NCI-H510A (cell line): ENCODE data around the gene SNAI1.

ENCODE experiments used
- DNase-seq: peaks from one replicate; lab custom pipeline; 2025; lab: John Stamatoyannopoulos, UW

SNAI1 gene

DNA sequence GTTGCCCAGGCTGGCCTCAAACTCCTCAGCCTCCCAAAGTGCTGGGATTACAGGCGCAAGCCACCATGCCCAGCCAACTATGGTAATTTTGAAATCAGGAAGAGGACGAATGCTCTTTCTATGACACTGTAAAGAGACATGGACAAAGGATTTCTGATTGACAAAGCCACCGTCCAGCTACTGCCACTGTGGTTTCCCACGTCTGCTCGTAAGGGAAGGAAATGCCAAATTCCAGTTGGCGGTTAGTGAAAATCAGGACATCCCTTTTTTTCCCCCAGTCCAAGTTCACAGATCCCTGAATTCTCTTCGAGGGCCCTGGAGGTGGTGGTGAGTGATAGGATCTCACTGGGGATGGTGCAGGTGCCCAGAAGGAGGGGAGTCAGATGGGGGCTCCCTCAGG lies 31.2 kb downstream of the SNAI1 start:
- no peak for DNase-seq

- no peak for DNase-seq
These were observed 32.1 kb downstream of the SNAI1 start for GRCh38 chr20:50014570-50015562.

GRCh38 chr20:50015636-50015992 lies 32.8 kb downstream of the SNAI1 start:
- DNase-seq, result no peak

GRCh38 chr20:50015993-50016770 lies 33.4 kb downstream of the SNAI1 start:
- DNase-seq, result no peak

GRCh38 chr20:50017160-50017559 lies 34.4 kb downstream of the SNAI1 start:
- no peak for DNase-seq

DNA sequence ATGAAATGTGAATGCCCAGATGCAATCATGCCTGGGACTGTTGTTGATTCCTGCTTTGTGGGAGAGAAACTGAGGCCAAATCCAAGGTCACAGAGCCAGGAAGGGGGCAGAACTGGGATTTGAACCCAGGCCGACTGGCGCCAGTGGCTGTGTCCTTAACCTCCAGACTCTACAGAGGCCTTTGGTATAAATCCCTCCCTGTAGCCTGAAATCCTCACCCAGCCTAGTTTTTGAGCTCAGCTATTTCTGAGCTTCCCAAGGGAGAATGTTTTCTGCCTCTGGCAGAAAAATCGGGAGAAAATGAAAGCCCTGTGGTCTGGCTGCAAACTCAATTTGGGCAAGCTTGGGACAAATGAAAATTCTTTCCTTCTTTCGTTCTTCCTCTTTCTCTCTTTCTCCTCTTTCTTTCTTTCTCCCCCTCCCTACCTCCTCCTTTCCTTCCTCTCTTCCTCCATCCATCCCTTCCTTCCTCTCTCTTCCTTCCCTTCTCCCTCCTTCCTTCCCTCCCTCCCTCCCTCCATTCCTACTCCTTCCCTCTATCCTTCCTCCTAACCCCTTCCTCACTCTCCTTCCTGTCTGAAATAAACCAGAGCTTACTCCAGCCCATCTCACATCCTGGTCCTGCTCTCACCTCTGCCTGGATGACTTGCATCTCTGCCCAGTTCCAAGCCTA lies 34.9 kb downstream of the SNAI1 start:
- no peak for DNase-seq

- DNase-seq, result no peak
These were observed 36.9 kb downstream of the SNAI1 start for GRCh38 chr20:50019466-50020256.

DNA sequence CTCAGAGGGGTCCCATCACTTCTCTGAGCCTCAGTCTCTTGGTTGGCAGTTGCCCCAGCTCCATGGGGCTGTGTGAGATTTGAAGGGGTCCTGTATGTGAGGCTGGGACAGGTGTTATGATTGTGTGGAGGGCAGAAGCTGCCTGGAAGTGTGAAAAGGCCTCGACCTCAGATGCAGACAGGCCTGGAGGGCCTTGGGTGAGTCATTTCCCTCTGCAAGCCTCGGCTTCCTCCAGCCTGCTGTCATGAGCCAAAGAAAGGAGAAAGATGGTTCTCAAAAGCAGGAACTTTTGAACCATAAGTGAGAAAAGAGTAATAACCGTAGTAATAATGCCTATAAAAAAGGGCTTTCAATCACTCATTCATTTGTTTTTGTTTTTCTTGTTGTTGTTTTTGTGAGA lies 37.5 kb downstream of the SNAI1 start:
- DNase-seq, result no peak

DNA sequence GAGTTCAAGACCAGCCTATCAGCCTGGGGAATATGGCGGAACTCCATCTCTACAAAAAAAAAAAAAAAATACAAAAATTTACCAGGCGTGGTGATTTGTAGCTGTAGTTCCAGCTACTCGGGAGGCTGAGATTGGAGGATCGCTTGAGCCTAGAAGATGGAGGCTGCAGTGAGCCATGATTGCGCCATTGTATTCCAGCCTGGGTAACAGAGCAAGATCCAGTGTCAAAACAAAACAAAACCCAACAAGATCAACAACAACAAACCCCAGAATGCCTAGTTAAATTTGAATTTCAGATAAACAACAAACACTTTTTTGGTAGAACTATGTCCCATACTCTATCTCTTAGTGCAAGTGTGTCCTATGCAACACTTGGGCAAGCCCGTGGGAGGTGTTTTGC lies 39.9 kb downstream of the SNAI1 start:
- DNase-seq, result no peak

DNA sequence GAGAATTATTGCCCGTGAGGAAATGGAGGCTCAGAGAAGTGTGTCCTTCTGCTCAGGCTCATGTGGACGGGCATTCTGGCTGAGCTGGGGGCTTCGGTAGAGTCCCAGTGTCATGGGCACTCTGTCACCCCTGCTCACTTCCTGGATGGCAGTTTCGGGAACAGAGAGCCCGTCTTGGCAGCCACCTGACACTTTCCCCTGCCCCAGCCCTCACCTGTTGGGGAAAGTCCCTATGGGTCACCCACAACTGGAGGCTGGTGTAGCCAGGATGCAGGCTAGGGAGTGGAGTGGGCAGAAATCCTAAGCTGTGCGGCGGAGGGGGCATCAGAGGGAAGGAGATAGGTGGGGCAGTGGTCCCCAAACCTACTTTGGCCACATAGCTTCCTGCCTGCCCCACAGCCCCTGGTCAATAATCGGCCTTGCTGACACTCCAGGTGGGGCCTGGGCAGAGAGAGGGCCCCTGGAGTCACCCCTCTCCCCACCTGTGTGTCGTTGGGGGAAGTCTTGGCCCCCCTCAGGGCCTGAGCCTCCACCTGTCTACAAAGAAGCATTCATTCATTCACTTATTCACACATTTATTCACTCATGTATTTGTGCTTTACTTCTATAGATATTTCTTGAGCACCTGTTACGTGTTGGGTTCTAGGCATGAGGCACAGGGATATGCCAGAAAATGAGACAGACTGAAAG lies 40.5 kb downstream of the SNAI1 start:
- no peak for DNase-seq

GRCh38 chr20:50026746-50027575 lies 44.2 kb downstream of the SNAI1 start:
- DNase-seq, result no peak

- DNase-seq, result no peak
These were observed 44.9 kb downstream of the SNAI1 start for GRCh38 chr20:50027611-50028105.

DNA sequence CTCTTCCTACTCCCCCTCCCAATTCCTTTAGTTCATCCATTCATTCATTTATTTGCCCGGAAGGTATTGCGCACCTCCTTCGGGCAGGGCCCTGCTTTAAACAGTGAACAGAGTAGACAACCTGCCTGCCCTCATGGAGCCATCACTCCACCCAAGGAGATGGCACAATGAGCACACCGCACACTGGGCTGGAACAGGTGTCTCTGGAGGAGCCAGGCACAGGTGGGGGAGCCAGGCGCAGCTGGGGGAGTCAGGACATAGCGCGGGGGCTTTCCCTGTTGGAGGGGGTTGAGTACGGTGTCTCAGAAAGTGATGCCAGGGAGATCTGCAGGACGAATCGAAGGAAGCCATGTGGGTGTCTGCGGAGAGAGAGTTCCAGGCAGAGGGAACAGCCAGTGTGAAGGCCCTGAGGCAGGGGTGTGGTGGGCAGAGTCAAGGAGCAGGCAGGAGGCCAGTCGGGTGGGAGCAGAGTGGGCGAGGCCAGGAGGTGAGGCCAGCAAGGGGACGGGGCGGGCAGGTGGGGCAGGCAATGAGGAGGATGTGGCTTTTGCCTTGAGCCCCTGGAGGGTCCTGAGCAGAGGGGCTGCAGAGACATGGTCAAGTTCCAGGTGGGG lies 46.4 kb downstream of the SNAI1 start:
- no peak for DNase-seq

- no peak for DNase-seq
These were observed 47.1 kb downstream of the SNAI1 start for GRCh38 chr20:50029697-50030461.

GRCh38 chr20:50032955-50033666 lies 50.3 kb downstream of the SNAI1 start:
- no peak for DNase-seq

DNA sequence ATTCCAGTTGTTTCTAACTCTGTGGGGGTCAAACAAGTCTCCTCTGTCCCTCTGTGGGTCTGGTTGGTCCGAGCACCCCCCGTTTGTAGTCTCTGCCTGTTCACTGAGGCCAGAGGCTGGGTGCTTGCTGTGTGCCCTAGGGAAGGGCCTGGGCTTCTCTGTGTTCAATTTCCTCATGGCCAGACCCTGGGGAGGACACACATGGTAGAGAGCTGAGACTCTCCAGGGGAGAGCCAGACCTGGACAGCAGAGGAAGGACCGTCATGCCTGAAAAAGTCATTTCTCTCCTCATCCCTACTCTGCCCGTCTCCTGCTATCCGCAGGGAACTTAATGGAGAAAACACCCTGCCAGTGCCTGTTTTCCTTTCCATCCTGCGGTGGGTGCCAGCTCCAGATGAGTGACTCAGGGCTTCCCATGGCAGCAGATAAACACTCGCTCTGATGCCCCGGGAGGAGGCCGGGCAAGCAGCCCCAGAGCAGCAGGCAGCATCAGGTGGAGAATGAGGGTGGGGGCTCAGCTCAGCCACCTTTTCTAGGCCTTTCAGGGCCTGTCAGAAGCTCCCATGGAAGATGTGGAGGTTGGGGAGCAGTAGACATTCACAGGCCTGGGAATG lies 51.9 kb downstream of the SNAI1 start:
- no peak for DNase-seq

DNA sequence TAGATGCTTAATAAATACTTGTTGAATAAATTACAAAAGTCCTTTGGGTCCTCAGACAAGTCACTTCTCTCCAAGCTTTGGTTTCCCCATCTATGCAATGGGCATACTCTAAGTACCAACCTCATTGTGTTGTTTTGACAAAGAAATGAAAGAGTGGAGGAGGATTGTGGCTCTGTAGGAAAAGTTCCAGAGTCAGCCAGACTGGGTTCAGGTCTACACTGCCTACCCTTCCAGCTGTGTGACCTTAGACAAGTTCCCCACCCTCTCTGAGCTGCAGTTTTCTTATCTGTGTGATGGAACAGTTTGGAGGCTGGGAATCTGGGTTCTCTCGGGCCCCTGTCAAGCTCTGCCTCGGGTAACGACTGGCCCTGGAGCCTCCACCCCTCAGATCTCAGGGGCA lies 53.9 kb downstream of the SNAI1 start:
- no peak for DNase-seq

- DNase-seq, result peak; percentile 59
These were observed 54.3 kb downstream of the SNAI1 start for GRCh38 chr20:50037123-50037522.
